IPS-NIHi7 (cell line): ENCODE results near the gene ENOX2.
A peak's percentile ranks its signal among the peaks of the same experiment; 100 is the strongest.

ENCODE experiments used
- DNase-seq: peaks from one replicate; pipeline ENCODE4 v3.0.0; 2012; ENCODE audit warnings: mixed read lengths; ENCODE audit errors: extremely low spot score

The ENOX2 gene

GRCh38 chrX:130884627-130885026 is 18.4 kb downstream of the ENOX2 start:
- DNase-seq, result no peak

- no peak for DNase-seq
Observed at GRCh38 chrX:130879869-130880268, 23.1 kb downstream of the ENOX2 start.

GRCh38 chrX:130878350-130879341 is 24.4 kb downstream of the ENOX2 start:
- no peak for DNase-seq

- no peak for DNase-seq
Observed at GRCh38 chrX:130877892-130878341, 25.1 kb downstream of the ENOX2 start.

GRCh38 chrX:130876226-130876625 is 26.8 kb downstream of the ENOX2 start:
- no peak for DNase-seq

GRCh38 chrX:130874751-130875150 is 28.3 kb downstream of the ENOX2 start:
- no peak for DNase-seq

GRCh38 chrX:130869239-130869638 is 33.8 kb downstream of the ENOX2 start:
- no peak for DNase-seq

- no peak for DNase-seq
Observed at GRCh38 chrX:130861462-130861861, 41.5 kb downstream of the ENOX2 start.

GRCh38 chrX:130857207-130857606 is 45.8 kb downstream of the ENOX2 start:
- no peak for DNase-seq

GRCh38 chrX:130851569-130851968 is 51.4 kb downstream of the ENOX2 start:
- no peak for DNase-seq

GRCh38 chrX:130848763-130849162 is 54.2 kb downstream of the ENOX2 start:
- no peak for DNase-seq

- DNase-seq, result no peak
Observed at GRCh38 chrX:130846746-130847145, 56.3 kb downstream of the ENOX2 start.

GRCh38 chrX:130841776-130842175 is 61.2 kb downstream of the ENOX2 start:
- no peak for DNase-seq

GRCh38 chrX:130840345-130840744 is 62.7 kb downstream of the ENOX2 start:
- DNase-seq, result no peak

GRCh38 chrX:130836447-130836846 is 66.6 kb downstream of the ENOX2 start:
- DNase-seq, result peak; percentile 38

GRCh38 chrX:130834830-130835229 is 68.2 kb downstream of the ENOX2 start:
- DNase-seq, result no peak

- peak; percentile 58 for DNase-seq
Observed at GRCh38 chrX:130834149-130834548, 68.9 kb downstream of the ENOX2 start.

- DNase-seq, result no peak
Observed at GRCh38 chrX:130831347-130831722, 71.7 kb downstream of the ENOX2 start.

GRCh38 chrX:130830599-130831346 is 72.2 kb downstream of the ENOX2 start:
- no peak for DNase-seq

- no peak for DNase-seq
Observed at GRCh38 chrX:130829526-130830515, 73.2 kb downstream of the ENOX2 start.

- no peak for DNase-seq
Observed at GRCh38 chrX:130828641-130829040, 74.4 kb downstream of the ENOX2 start.
